ENCODE measurements around the gene CTIF.

Gene CTIF

GRCh38 chr18:48531908-48532307, 6.9 kb upstream of the CTIF start:
- Histone ChIP-seq H3K4me2 (ENCODE audit: low read length) (no peak overlapping the region), H3K79me2 (ENCODE audit: low read length) (no peaks in the 10 kb centered on the region), H3K36me3 (replicated peaks; ENCODE audit: low read depth, low read length) (no peaks in the 10 kb centered on the region), H3K4me1 (ENCODE audit: low read length) (peaks cover 33% of the 10 kb centered on the region), H3K27ac (ENCODE audit: low read length) (no peak overlapping the region), H3K27me3 (ENCODE audit: low read depth, low read length) (peaks cover 21% of the 10 kb centered on the region), H2AFZ (ENCODE audit: low read depth, low read length) (no peak overlapping the region), H3K9me3 (ENCODE audit: insufficient read depth, low read length) (no peaks in the 10 kb centered on the region), H3K4me3 (ENCODE audit: low read length) (no peak overlapping the region), H3K9ac (ENCODE audit: low read length) (no peak overlapping the region), H4K20me1 (ENCODE audit: insufficient read depth, low read length) (no peaks in the 10 kb centered on the region)
- TF ChIP-seq EZH2phosphoT487 (IDR thresholded peaks at IDR 0.05; ENCODE audit: low read depth) (no peak), CTCF (IDR thresholded peaks at IDR 0.05; ENCODE audit: low read depth, low read length) (no peak)

- no peaks in the 10 kb centered on the region for H3K36me3 ChIP-seq (replicated peaks; ENCODE audit: low read depth, low read length)
- peaks cover 5% of the 10 kb centered on the region; the same call in 1 of the 2 replicates for H3K27me3 ChIP-seq (ENCODE audit: low read depth, low read length)
- H3K4me2 ChIP-seq (ENCODE audit: low read length) = peak overlapping the region; percentile 62
- H3K9ac ChIP-seq (ENCODE audit: low read length) = peak overlapping the region; percentile 13; the same call in 1 of the 2 replicates
- H3K4me3 ChIP-seq (ENCODE audit: low read length) = peak overlapping the region; percentile 35
- peaks cover 37% of the 10 kb centered on the region for H3K4me1 ChIP-seq (ENCODE audit: low read length)
- no peaks in the 10 kb centered on the region for H3K79me2 ChIP-seq (ENCODE audit: low read length)
- H3K9me3 ChIP-seq (ENCODE audit: insufficient read depth, low read length) = no peaks in the 10 kb centered on the region
- peak overlapping the region; percentile 67 for H3K27ac ChIP-seq (ENCODE audit: low read length)
- peak overlapping the region; percentile 76 for H2AFZ ChIP-seq (ENCODE audit: low read depth, low read length)
- no peak for TF ChIP-seq EZH2phosphoT487 (IDR thresholded peaks at IDR 0.05; ENCODE audit: low read depth)
- no peak for TF ChIP-seq CTCF (IDR thresholded peaks at IDR 0.05; ENCODE audit: low read depth, low read length)
- no peaks in the 10 kb centered on the region for H4K20me1 ChIP-seq (ENCODE audit: insufficient read depth, low read length)
Measured at GRCh38 chr18:48533340-48534070, 5.3 kb upstream of the CTIF start.

- peaks cover 38% of the 10 kb centered on the region for H3K4me1 ChIP-seq (ENCODE audit: low read length)
- no peaks in the 10 kb centered on the region for H4K20me1 ChIP-seq (ENCODE audit: insufficient read depth, low read length)
- H3K4me2 ChIP-seq (ENCODE audit: low read length) = peak overlapping the region; percentile 62; the same call in 1 of the 2 replicates
- H3K9me3 ChIP-seq (ENCODE audit: insufficient read depth, low read length) = no peaks in the 10 kb centered on the region
- H3K9ac ChIP-seq (ENCODE audit: low read length) = no peak overlapping the region
- peaks cover 2% of the 10 kb centered on the region; the same call in 1 of the 2 replicates for H3K79me2 ChIP-seq (ENCODE audit: low read length)
- no peak overlapping the region for H3K27ac ChIP-seq (ENCODE audit: low read length)
- H3K4me3 ChIP-seq (ENCODE audit: low read length) = no peak overlapping the region
- H2AFZ ChIP-seq (ENCODE audit: low read depth, low read length) = peak overlapping the region; percentile 76; the same call in 1 of the 2 replicates
- no peaks in the 10 kb centered on the region for H3K27me3 ChIP-seq (ENCODE audit: low read depth, low read length)
- TF ChIP-seq CTCF (IDR thresholded peaks at IDR 0.05; ENCODE audit: low read depth, low read length) (no peak), EZH2phosphoT487 (IDR thresholded peaks at IDR 0.05; ENCODE audit: low read depth) (no peak)
- no peaks in the 10 kb centered on the region for H3K36me3 ChIP-seq (replicated peaks; ENCODE audit: low read depth, low read length)
Measured at GRCh38 chr18:48534364-48534763, 4.5 kb upstream of the CTIF start.

- H3K9me3 ChIP-seq (ENCODE audit: insufficient read depth, low read length) = no peaks in the 10 kb centered on the region
- peaks cover 37% of the 10 kb centered on the region for H3K4me1 ChIP-seq (ENCODE audit: low read length)
- no peaks in the 10 kb centered on the region for H3K36me3 ChIP-seq (replicated peaks; ENCODE audit: low read depth, low read length)
- H3K27ac ChIP-seq (ENCODE audit: low read length) = no peak overlapping the region
- no peak overlapping the region for H3K9ac ChIP-seq (ENCODE audit: low read length)
- no peak overlapping the region for H3K4me2 ChIP-seq (ENCODE audit: low read length)
- peaks cover 9% of the 10 kb centered on the region; the same call in 1 of the 2 replicates for H3K79me2 ChIP-seq (ENCODE audit: low read length)
- H2AFZ ChIP-seq (ENCODE audit: low read depth, low read length) = no peak overlapping the region
- TF ChIP-seq CTCF (IDR thresholded peaks at IDR 0.05; ENCODE audit: low read depth, low read length) (no peak), EZH2phosphoT487 (IDR thresholded peaks at IDR 0.05; ENCODE audit: low read depth) (no peak)
- H3K4me3 ChIP-seq (ENCODE audit: low read length) = no peak overlapping the region
- H3K27me3 ChIP-seq (ENCODE audit: low read depth, low read length) = no peaks in the 10 kb centered on the region
- H4K20me1 ChIP-seq (ENCODE audit: insufficient read depth, low read length) = no peaks in the 10 kb centered on the region
Measured at GRCh38 chr18:48535956-48536355, 2.9 kb upstream of the CTIF start.
